Activated CD8-positive, alpha-beta memory T cell treated with anti-CD3 and anti-CD28 coated beads for 48 hours (primary cell): ENCODE data around the gene MON1B.
"Not testable (repeated sequence)": the region's sequence is repeated elsewhere in the genome, so short reads cannot be mapped to it uniquely, and the experiment has no call there.

ENCODE experiments used
- DNase-seq, 3 experiments: peaks; one replicate each; pipeline ENCODE4 v3.0.0-alpha.2; 2020; ENCODE audit warnings: low read depth in 2 of 3, low spot score in 2 of 3

MON1B gene

GRCh38 chr16:77190478-77191258, at the start of gene MON1B:
MON1B (plus strand) TSS chr16:77191190; CDS start chr16:77191486, 296 bp downstream.
- peak; percentile 73 to 83 (median 74) for DNase-seq

GRCh38 chr16:77143364-77143763, 47.6 kb upstream of the MON1B start:
- DNase-seq = no peak

- no peak for DNase-seq
These were observed 42.9 kb upstream of the MON1B start for GRCh38 chr16:77148121-77148520.

DNA sequence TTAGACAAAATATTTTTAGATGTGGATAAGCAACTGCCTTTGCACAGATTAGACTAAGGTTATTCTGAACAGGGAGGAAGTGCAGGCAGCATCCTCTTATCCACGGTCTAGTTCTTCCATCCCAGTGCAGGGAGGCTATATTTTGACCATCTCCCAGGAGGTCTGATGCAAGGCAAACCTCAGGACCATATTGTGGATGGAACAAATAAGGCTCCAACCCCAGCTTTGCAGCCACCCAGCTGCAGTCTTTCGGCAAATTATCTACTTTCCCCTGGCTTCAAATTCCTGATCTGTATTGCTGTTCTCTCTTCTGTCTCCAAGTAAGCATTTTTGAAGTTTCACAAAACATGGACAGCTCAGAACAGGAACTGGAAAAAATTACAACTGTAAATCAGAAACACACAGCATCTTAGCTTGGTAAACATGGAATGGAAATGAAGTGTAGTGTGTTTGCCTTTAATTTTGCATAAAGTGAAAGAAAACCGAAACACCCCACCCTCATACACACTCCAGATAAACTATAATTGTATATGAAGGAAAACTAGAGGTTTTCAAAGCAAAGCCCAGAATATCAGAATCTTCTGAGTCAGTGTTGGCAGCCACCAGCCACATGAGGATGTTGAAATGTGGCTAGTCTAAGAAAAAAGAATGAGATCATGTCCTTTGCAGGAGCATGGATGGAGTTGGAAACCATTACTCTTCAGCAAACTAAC, 33.5 kb upstream of the MON1B start:
- no peak for DNase-seq

DNA sequence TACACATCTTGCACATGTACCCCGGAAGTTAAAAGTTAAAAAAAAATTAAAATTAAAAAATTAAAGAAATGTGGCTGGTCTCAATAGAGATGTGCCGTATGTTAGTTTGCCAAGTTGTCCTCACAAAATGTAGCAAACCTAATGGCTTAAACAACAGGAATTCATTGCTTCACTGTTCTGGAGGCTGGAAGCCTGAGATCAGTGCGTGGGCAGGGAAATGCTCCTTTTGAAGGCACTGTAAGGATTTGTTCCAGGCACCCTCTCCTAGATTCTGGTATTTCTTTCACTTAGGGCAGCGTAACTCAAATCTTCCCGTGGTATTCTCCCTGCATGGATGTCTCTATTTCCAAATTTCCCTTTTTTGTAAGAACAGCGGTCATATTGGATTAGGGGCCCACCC, 32.7 kb upstream of the MON1B start:
- DNase-seq = no peak

DNA sequence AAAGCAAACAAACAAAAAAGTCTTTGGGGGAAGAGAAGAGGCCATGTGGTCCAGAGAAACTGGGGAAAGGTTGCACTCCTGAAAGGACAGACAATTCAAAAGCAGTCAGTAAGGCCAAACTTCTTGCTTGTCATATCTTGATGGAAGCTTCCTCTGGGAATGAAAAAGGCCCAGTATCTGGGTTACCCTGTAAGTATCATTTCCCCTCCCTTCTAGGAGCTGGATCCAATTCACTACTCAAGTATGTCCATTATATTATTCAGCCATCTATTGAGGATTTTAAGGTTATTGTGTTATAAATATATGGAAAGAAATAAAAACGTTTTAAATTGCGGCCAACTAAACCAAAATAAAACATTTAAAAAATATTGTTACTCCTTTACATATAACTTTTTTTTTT, 26.0 kb upstream of the MON1B start:
- DNase-seq = no peak

- DNase-seq = not testable (repeated sequence)
These were observed 25.3 kb upstream of the MON1B start for GRCh38 chr16:77165536-77166236.

DNA sequence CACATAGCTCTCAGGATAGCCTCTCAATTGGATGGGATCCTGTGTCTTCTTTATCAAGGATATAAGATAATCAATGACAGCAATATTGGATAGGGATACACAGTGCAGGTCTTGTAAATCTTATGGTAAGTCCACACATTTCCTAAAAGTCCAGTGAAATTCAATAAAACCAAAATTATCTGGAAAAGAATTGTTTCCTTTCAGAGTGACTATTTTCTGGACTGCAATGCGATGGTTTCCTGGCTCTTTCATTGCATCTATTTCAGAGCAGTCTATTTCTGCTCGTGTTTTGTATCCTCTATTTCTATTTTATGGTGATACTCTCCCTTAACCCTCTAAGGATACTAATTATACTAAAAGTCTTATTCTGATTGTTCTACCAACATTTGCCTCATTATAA, 24.3 kb upstream of the MON1B start:
- no peak for DNase-seq

DNA sequence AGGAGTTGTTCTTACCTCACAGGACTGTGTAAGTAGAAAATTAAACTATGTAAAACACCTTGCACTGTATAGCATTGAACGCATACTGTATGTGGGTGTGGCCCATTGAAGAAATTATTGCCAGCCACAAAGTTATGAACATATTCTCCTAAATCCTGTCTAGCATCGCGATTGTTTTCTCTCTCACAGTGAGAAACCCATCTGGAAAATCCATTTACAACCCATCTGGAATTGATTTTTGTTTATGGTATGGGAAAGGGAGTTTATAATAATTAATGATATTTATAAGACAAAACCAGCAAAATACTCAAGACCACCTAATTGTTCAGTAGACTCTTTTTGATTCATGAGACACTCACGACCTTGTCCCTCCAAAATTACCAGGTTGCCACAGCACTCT, 22.1 kb upstream of the MON1B start:
- DNase-seq = no peak

GRCh38 chr16:77169650-77170236, 21.2 kb upstream of the MON1B start:
- peak in 1 of 3 experiments; percentile 31 for DNase-seq

DNA sequence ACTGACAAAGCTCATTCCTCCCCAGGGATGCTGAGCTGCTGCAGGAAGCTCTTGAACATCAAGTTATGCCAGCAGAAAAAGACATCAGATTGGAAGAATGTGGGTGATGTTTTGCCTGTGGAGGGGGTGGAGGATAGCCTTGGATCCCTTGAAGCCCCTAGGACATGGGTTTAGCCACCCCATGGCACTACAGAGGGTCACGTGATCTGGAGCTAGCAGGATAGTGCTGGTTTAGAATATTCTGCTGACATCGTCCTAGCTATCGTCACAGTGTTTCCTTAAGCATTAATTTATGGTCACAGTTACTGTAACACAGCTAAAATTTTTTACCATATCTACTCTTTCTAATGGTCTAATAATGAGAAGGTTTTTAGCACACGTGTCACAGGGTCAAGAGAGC, 20.2 kb upstream of the MON1B start:
- no peak for DNase-seq

DNA sequence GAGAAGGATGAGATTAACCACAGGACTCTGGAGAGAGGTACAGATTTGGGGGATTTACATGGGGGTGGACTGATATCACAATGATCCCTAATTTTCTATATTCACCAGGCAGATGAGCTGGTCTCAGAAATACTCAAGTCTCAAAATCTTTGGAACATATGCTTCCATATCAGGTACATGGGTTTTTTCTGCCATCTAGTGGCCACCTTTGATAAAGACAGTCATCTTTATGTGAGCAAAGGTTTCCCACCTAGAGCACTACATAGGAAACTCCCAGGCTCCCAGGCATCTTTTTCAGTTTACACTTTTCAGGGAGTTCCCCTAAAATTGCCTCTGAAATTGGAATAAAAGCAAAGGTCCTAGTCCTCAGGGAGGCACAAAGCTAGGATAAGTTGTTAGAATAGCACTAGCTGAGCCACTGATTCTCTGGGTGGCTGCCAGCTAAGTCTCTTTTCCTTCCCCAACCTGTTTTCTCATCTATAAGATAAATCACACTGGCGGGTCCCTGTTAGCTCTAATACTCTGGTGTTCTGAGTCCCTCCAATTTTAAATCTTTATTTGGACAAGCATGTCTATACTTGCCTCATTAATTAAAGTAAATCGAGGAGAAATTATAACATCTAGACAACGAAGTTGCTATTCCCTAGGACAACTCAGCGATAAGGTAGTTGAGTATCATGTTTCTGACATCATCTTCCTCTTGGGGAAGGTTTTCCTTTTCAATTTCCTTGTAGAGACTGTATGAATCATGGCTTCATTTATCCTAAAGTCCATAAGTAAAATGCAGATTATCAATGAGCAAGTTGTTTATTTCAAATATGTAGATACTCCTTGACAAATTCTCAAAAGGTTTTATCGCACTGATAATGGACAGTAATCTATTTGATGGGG, 19.0 kb upstream of the MON1B start:
- no peak for DNase-seq

- DNase-seq = no peak
These were observed 18.0 kb upstream of the MON1B start for GRCh38 chr16:77172951-77173350.

DNA sequence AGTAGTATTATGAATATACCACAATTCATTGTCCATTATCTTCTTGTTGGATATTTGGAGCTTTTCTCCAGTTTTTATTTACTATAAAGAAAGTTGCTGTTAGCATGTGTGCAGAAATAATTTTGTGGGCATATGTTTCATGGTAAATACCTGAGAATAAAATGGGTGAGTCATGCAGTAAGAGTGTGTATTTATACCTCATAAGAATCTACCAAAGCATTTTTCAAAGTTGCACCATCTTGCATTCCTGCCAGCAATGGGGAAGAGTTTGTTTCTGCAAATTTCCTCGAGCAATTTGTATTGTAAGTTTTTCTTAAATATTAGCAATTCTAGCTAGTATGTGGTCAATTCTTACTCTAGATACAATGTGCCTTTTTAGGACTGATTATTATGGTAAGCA, 7.9 kb upstream of the MON1B start:
- DNase-seq = no peak

GRCh38 chr16:77186298-77186697, 4.7 kb upstream of the MON1B start:
- DNase-seq = not testable (repeated sequence)

GRCh38 chr16:77190190-77190477, 856 bp upstream of the MON1B start:
- DNase-seq = no peak

- peak in 1 of 3 experiments; percentile 20 for DNase-seq
These were observed 424 bp downstream of the MON1B start for GRCh38 chr16:77191259-77191969.

- no peak for DNase-seq
These were observed 2.4 kb downstream of the MON1B start for GRCh38 chr16:77193377-77193776.

DNA sequence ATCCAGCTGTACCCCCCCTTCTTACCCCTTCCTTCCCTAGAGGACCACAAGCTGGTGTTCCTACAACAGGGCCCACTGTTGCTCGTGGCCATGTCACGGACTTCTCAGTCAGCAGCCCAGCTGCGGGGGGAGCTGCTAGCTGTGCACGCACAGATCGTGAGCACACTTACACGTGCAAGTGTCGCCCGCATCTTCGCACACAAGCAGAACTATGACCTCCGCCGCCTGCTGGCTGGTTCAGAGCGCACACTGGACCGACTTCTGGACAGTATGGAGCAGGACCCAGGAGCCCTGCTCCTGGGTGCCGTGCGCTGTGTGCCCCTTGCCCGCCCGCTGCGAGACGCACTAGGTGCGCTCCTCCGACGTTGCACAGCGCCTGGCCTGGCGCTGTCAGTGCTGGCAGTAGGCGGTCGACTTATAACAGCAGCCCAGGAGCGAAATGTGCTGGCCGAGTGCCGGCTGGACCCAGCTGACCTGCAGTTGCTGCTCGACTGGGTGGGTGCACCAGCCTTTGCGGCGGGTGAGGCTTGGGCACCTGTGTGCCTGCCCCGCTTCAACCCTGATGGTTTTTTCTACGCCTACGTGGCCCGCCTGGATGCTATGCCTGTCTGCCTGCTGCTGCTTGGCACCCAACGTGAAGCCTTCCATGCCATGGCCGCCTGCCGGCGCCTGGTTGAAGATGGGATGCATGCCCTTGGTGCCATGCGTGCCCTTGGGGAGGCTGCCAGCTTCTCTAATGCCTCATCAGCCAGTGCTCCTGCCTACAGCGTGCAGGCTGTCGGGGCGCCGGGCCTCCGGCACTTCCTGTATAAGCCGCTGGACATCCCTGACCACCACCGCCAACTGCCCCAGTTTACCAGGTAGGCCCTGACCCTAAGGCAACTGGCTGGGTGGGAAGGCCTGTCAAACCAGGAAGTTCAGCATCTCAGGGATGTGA, 3.6 kb downstream of the MON1B start:
- no peak for DNase-seq
